ENCODE results near the gene ANKS1A. TPM values are rescaled to one million over a fixed set of nuclear protein-coding genes. Genes with fewer than 3 reads are reported as not detected.

The ANKS1A gene
- total and polyA plus RNA-seq, 2 of the 4 experiments (the other 2 are of a cell fraction): 7.2 to 7.5 TPM

DNA sequence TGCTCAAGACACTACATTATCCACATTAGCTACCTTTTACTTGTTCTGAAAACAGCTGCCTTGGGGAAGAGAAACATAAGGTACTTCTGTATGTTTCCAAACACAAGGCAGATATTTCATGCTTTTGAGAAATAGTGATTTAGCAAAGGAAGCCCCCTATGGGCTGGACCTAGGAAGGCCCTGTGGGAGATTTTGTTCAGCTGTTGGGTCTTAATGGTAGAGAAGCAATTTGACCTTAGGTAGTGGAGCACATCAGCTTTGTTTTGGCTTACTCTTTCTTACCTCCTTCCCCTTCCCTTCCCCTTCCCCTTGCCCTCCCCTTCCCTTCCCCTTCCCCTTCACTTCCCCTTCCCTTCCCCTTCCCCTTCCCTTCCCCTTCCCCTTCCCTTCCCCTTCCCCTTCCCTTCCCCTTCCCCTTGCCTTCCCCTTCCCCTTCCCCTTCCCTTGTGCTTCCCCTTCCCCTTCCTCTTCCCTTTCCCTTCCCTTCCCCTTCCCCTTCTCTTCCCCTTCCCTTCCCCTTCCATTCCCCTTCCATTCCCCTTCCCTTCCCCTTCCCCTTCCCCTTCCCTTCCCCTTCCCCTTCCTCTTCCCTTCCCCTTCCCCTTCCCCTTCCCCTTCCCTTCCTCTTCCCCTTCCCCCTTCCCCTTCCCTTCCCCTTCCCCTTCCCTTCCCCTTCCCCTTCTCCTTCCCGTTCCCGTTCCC, 84.6 kb downstream of the ANKS1A start:
- no peak overlapping the region for H3K14ac ChIP-seq (replicated peaks; ENCODE audit: low read depth, low read length)
- H4K5ac ChIP-seq (ENCODE audit: low read depth, low read length): no peak overlapping the region
- no peaks in the 10 kb centered on the region; a peak in 2 of 4 replicates for H3K79me1 ChIP-seq (ENCODE audit: low read depth in 1 of 2, low read length in 2 of 2)
- H3K27ac ChIP-seq (ENCODE audit: insufficient read depth, low read length): no peak overlapping the region
- H2BK15ac ChIP-seq (ENCODE audit: low read depth, low read length): no peak overlapping the region
- no TSS peak for BruUV-seq (replicated peaks)
- ChIA-PET CTCF (no interaction called here), POLR2A (ENCODE audit: unreplicated experiment) (no interaction called here)
- H3K27me3 ChIP-seq (ENCODE audit: control insufficient read depth, insufficient read depth, low read length): no peaks in the 10 kb centered on the region
- no peak overlapping the region for H2BK120ac ChIP-seq (ENCODE audit: low read depth, low read length)
- no peak overlapping the region for H3K4me2 ChIP-seq (ENCODE audit: low read depth, low read length)
- H3K9me1 ChIP-seq (ENCODE audit: insufficient read depth, low read length): peaks cover 9% of the 10 kb centered on the region
- intact Hi-C loops (cut with micrococcal nuclease): no loop called here
- no peak overlapping the region for H2AFZ ChIP-seq (replicated peaks; ENCODE audit: low read length, poor library complexity)
- WGBS, 2 experiments (ENCODE audit: extremely low coverage in 2 of 2, insufficient read length in 1 of 2): no CpG with 5 or more reads among the region's 2 CpGs
- H2BK20ac ChIP-seq (ENCODE audit: low read depth, low read length): no peak overlapping the region
- dilution Hi-C loops (cut with HindIII; ENCODE audit: low sequenced_read_pairs, unreplicated experiment): no loop called here
- H4K91ac ChIP-seq (ENCODE audit: insufficient read depth, low read depth, low read length): no peak overlapping the region
- H3K23ac ChIP-seq (ENCODE audit: low read depth, low read length): no peak overlapping the region
- no peak overlapping the region for H3K9ac ChIP-seq (ENCODE audit: low read depth, low read length)
- no peak overlapping the region for H4K8ac ChIP-seq (ENCODE audit: low read depth in 2 of 2, low read length in 2 of 2)
- 0 out of 2 replicates have a peak, but pooled peaks cover 2% of the 10 kb centered on the region for H3K36me3 ChIP-seq (ENCODE audit: control insufficient read depth, insufficient read depth, low read length)
- H2AK5ac ChIP-seq (ENCODE audit: low read depth, low read length): no peak overlapping the region
- TF ChIP-seq MXI1 (IDR thresholded peaks at IDR 0.05; ENCODE audit: borderline replicate concordance, low read depth, low read length): no peak
- no peak for TF ChIP-seq NFE2L2 (IDR thresholded peaks at IDR 0.05; ENCODE audit: low read depth, low read length)
- no peak for TF ChIP-seq RCOR1 (IDR thresholded peaks at IDR 0.05; ENCODE audit: insufficient replicate concordance, low read length)
- TF ChIP-seq FOS (IDR thresholded peaks at IDR 0.05; ENCODE audit: low read depth, low read length): no peak
- no peak for TF ChIP-seq SMC3 (IDR thresholded peaks at IDR 0.05; ENCODE audit: low read depth, low read length)
- TF ChIP-seq RAD21 (IDR thresholded peaks at IDR 0.05; ENCODE audit: low read length): no peak
- TF ChIP-seq MAFK (IDR thresholded peaks at IDR 0.05; ENCODE audit: low read depth, low read length): no peak
- TF ChIP-seq CHD1 (IDR thresholded peaks at IDR 0.05; ENCODE audit: low read depth, low read length): no peak
- TF ChIP-seq RFX5 (IDR thresholded peaks at IDR 0.05; ENCODE audit: low read depth, low read length): no peak
- TF ChIP-seq POLR2A (IDR thresholded peaks at IDR 0.05; ENCODE audit: low read depth, low read length): no peak
- no peak for TF ChIP-seq MAZ (IDR thresholded peaks at IDR 0.05; ENCODE audit: borderline replicate concordance, low read depth, low read length)
- TF ChIP-seq, protein P1, sequence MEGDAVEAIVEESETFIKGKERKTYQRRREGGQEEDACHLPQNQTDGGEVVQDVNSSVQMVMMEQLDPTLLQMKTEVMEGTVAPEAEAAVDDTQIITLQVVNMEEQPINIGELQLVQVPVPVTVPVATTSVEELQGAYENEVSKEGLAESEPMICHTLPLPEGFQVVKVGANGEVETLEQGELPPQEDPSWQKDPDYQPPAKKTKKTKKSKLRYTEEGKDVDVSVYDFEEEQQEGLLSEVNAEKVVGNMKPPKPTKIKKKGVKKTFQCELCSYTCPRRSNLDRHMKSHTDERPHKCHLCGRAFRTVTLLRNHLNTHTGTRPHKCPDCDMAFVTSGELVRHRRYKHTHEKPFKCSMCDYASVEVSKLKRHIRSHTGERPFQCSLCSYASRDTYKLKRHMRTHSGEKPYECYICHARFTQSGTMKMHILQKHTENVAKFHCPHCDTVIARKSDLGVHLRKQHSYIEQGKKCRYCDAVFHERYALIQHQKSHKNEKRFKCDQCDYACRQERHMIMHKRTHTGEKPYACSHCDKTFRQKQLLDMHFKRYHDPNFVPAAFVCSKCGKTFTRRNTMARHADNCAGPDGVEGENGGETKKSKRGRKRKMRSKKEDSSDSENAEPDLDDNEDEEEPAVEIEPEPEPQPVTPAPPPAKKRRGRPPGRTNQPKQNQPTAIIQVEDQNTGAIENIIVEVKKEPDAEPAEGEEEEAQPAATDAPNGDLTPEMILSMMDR (conservative IDR thresholded peaks at IDR 0.05; ENCODE audit: low read depth, low read length): no peak
- no peak for TF ChIP-seq BHLHE40 (IDR thresholded peaks at IDR 0.05; ENCODE audit: low read depth, low read length)
- TF ChIP-seq CEBPB (IDR thresholded peaks at IDR 0.05; ENCODE audit: low read depth, low read length): no peak
- TF ChIP-seq, protein P2, sequence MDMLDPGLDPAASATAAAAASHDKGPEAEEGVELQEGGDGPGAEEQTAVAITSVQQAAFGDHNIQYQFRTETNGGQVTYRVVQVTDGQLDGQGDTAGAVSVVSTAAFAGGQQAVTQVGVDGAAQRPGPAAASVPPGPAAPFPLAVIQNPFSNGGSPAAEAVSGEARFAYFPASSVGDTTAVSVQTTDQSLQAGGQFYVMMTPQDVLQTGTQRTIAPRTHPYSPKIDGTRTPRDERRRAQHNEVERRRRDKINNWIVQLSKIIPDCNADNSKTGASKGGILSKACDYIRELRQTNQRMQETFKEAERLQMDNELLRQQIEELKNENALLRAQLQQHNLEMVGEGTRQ (IDR thresholded peaks at IDR 0.05; ENCODE audit: low read depth, low read length): no peak
- H4K20me1 ChIP-seq (ENCODE audit: insufficient read depth, low read length): peaks cover 7% of the 10 kb centered on the region; the same call in 1 of the 2 replicates
- no peaks in the 10 kb centered on the region for H3K9me3 ChIP-seq (ENCODE audit: control insufficient read depth, insufficient read depth, low read length)
- no peak overlapping the region for H3K4me3 ChIP-seq (ENCODE audit: insufficient read depth, low read depth, low read length)
- H2BK5ac ChIP-seq (ENCODE audit: low read depth, low read length, poor library complexity, severe bottlenecking): no peak overlapping the region
- H3K18ac ChIP-seq (ENCODE audit: low read depth, low read length): no peak overlapping the region
- ATAC-seq (ENCODE audit: low read depth) (no peak), DNase-seq (no peak)
- in situ Hi-C loops (cut with MboI; ENCODE audit: low sequenced_read_pairs): no loop called here
- no peak overlapping the region for H3K56ac ChIP-seq (ENCODE audit: extremely low read depth, insufficient read depth, low read length)
- H3K4ac ChIP-seq (ENCODE audit: low read depth, low read length): no peak overlapping the region
- no peak overlapping the region for H2AK9ac ChIP-seq (replicated peaks; ENCODE audit: low read depth, low read length, poor library complexity)
- peaks cover 13% of the 10 kb centered on the region for H3K4me1 ChIP-seq (ENCODE audit: control insufficient read depth, insufficient read depth, low read length)

Measured in IMR-90 (cell line).